EL (cell line): ENCODE data around the gene ALAD.
"Not testable (repeated sequence)": the region's sequence is repeated elsewhere in the genome, so short reads cannot be mapped to it uniquely, and the experiment has no call there.

Experiments used
- DNase-seq: peaks from one replicate; pipeline ENCODE4 v3.0.0-alpha.2; 2016

ALAD gene

GRCh38 chr9:113372059-113372458 is 29.0 kb downstream of the ALAD start:
- no peak for DNase-seq

- no peak for DNase-seq
These were observed 30.2 kb downstream of the ALAD start for GRCh38 chr9:113370806-113371325.

GRCh38 chr9:113369855-113370140 is 31.3 kb downstream of the ALAD start:
- DNase-seq = no peak

GRCh38 chr9:113368982-113369854 is 31.9 kb downstream of the ALAD start:
- DNase-seq = no peak

- DNase-seq = no peak
These were observed 32.6 kb downstream of the ALAD start for GRCh38 chr9:113368348-113368981.

- not testable (repeated sequence) for DNase-seq
These were observed 35.4 kb downstream of the ALAD start for GRCh38 chr9:113365652-113366051.

- no peak for DNase-seq
These were observed 36.1 kb downstream of the ALAD start for GRCh38 chr9:113364951-113365350.

GRCh38 chr9:113363336-113363735 is 37.7 kb downstream of the ALAD start:
- no peak for DNase-seq

- peak; percentile 30 for DNase-seq
These were observed 39.6 kb downstream of the ALAD start for GRCh38 chr9:113361304-113362018.

- DNase-seq = no peak
These were observed 40.7 kb downstream of the ALAD start for GRCh38 chr9:113360242-113360842.

GRCh38 chr9:113359385-113359784 is 41.7 kb downstream of the ALAD start:
- no peak for DNase-seq

- no peak for DNase-seq
These were observed 44.3 kb downstream of the ALAD start for GRCh38 chr9:113356686-113357292.

GRCh38 chr9:113355040-113355596 is 46.0 kb downstream of the ALAD start:
- DNase-seq = no peak

GRCh38 chr9:113352411-113352810 is 48.7 kb downstream of the ALAD start:
- no peak for DNase-seq

GRCh38 chr9:113352006-113352405 is 49.1 kb downstream of the ALAD start:
- no peak for DNase-seq

GRCh38 chr9:113350937-113351336 is 50.1 kb downstream of the ALAD start:
- DNase-seq = no peak

GRCh38 chr9:113350107-113350661 is 50.9 kb downstream of the ALAD start:
- no peak for DNase-seq

- DNase-seq = no peak
These were observed 51.5 kb downstream of the ALAD start, which contains the start of gene BSPRY for GRCh38 chr9:113349445-113350094. TSS of gene BSPRY (plus strand) at chr9:113349541. CDS start at chr9:113349580, 39 bp downstream.

- DNase-seq = no peak
These were observed 52.0 kb downstream of the ALAD start for GRCh38 chr9:113349066-113349444.

- DNase-seq = no peak
These were observed 52.6 kb downstream of the ALAD start for GRCh38 chr9:113348437-113348836.

- DNase-seq = no peak
These were observed 55.4 kb downstream of the ALAD start for GRCh38 chr9:113345671-113346070.

GRCh38 chr9:113345190-113345589 is 55.9 kb downstream of the ALAD start:
- no peak for DNase-seq
